B cell (primary cell): ENCODE results near the gene NUAK2. TPM values are rescaled to one million over a fixed set of nuclear protein-coding genes. Genes with fewer than 3 reads are reported as not detected.
"Not testable (repeated sequence)": the region's sequence is repeated elsewhere in the genome, so short reads cannot be mapped to it uniquely, and the experiment has no call there.

ENCODE experiments used
- ATAC-seq: fragments of 200-7000 bp; cut with Tn5 transposase; one replicate; pipeline ENCODE4 v1.10.0; 2021; ENCODE audit warnings: low read depth, mild to moderate bottlenecking, moderate number of reproducible peaks, moderate library complexity
- CTCF ChIA-PET: fragments of 350-600 bp; sonication (Branson Sonifier 250); formaldehyde crosslinking; loops from one replicate; lab custom pipeline; 2021; ENCODE audit warnings: antibody characterized with exemption, inconsistent platforms; lab: Charles Lee
- POLR2A ChIA-PET: fragments of 350-600 bp; sonication (Branson Sonifier 250); formaldehyde crosslinking; loops from one replicate; lab custom pipeline; 2021; ENCODE audit warnings: antibody characterized with exemption; lab: Charles Lee
- DNase-seq: peaks from one replicate; pipeline ENCODE4 v3.0.0; 2013
- H2AFZ ChIP-seq: 2 replicates; pipeline ENCODE4 v1.6.1; 2012; ENCODE audit warnings: mild to moderate bottlenecking, low read depth, low read length; ENCODE audit not compliant: insufficient read depth, poor library complexity, severe bottlenecking
- H3K27ac ChIP-seq, 2 donors: 1 replicate in 1 of 2; 2 replicates in 1 of 2; pipeline ENCODE4 v1.5.1; 2012 to 2013; ENCODE audit warnings: low read length in 2 of 2, mild to moderate bottlenecking in 2 of 2, moderate library complexity in 1 of 2
- H3K27me3 ChIP-seq, 4 experiments: fragments of 200-600 bp in 1 of 4; sonication (generic) in 1 of 4; replicated peaks in 1 of 4; 1 replicate in 2 of 4; 2 replicates in 2 of 4; pipeline versions ENCODE4 v1.6.1 to v1.7.0; 2013 to 2016; ENCODE audit warnings: low read length in 3 of 4, mild to moderate bottlenecking in 2 of 4, mixed read lengths in 1 of 4, moderate library complexity in 1 of 4; ENCODE audit not compliant: insufficient read depth in 4 of 4, control insufficient read depth in 3 of 4; ENCODE audit errors: control extremely low read depth in 1 of 4
- H3K36me3 ChIP-seq, 2 experiments: replicated peaks in 1 of 2; 1 replicate in 1 of 2; 2 replicates in 1 of 2; pipeline versions ENCODE4 v1.6.1 to v1.7.1; 2013; ENCODE audit warnings: low read length in 1 of 2; ENCODE audit not compliant: insufficient read depth in 2 of 2, control insufficient read depth in 1 of 2; ENCODE audit errors: control extremely low read depth in 1 of 2, extremely low read depth in 1 of 2
- H3K4me1 ChIP-seq, 2 donors: fragments of 200-600 bp in 1 of 2; sonication (generic) in 1 of 2; 1 replicate in 1 of 2; 2 replicates in 1 of 2; pipeline versions ENCODE4 v1.5.1 to v1.6.1; 2013 to 2017; ENCODE audit warnings: low read length in 2 of 2; ENCODE audit not compliant: control insufficient read depth in 2 of 2, insufficient read depth in 2 of 2
- H3K4me2 ChIP-seq: replicated peaks from 2 replicates; pipeline ENCODE3; 2012; ENCODE audit warnings: mild to moderate bottlenecking, low read depth, low read length; ENCODE audit not compliant: poor library complexity, severe bottlenecking
- H3K4me3 ChIP-seq, 5 experiments: fragments of 200-600 bp in 1 of 5; sonication (generic) in 1 of 5; 1 replicate in 3 of 5; 2 replicates in 2 of 5; pipeline versions ENCODE4 v1.5.1 to v1.7.0; 2011 to 2016; ENCODE audit warnings: low read length in 4 of 5, mild to moderate bottlenecking in 4 of 5, low read depth in 2 of 5, control low read depth in 1 of 5, moderate library complexity in 1 of 5; ENCODE audit not compliant: insufficient read depth in 1 of 5; ENCODE audit errors: control extremely low read depth in 1 of 5, extremely low read depth in 1 of 5
- H3K79me2 ChIP-seq: fragments of 200-600 bp; sonication (generic); one replicate; pipeline ENCODE4 v1.6.0; 2016; ENCODE audit warnings: low read length; ENCODE audit not compliant: control insufficient read depth, insufficient read depth
- H3K9ac ChIP-seq: fragments of 200-600 bp; sonication (generic); 2 replicates; pipeline ENCODE4 v1.6.1; 2017; ENCODE audit warnings: mild to moderate bottlenecking, low read length, moderate library complexity
- H3K9me3 ChIP-seq, 3 donors: one replicate each; pipeline versions ENCODE4 v1.6.1 to v1.7.1; 2013; ENCODE audit warnings: low read length in 2 of 3; ENCODE audit not compliant: control insufficient read depth in 2 of 3, insufficient read depth in 1 of 3; ENCODE audit errors: control extremely low read depth in 1 of 3
- H4K20me1 ChIP-seq: 2 replicates; pipeline ENCODE4 v1.6.0; 2012; ENCODE audit warnings: mild to moderate bottlenecking, low read length; ENCODE audit not compliant: insufficient read depth, control insufficient read depth, poor library complexity, severe bottlenecking
- H3K27ac Mint-ChIP-seq: one replicate; pipeline ENCODE4 v1.8.0; 2021; ENCODE audit warnings: mixed read lengths
- H3K27me3 Mint-ChIP-seq: one replicate; pipeline ENCODE4 v1.8.0; 2021; ENCODE audit warnings: mixed read lengths
- H3K4me1 Mint-ChIP-seq: one replicate; pipeline ENCODE4 v1.8.0; 2021; ENCODE audit warnings: mixed read lengths
- H3K4me3 Mint-ChIP-seq: one replicate; pipeline ENCODE4 v1.8.0; 2021; ENCODE audit warnings: mixed read lengths
- H3K9me3 Mint-ChIP-seq: one replicate; pipeline ENCODE4 v1.8.0; 2022; ENCODE audit warnings: mixed read lengths; ENCODE audit not compliant: insufficient read depth
- CTCF ChIP-seq: fragments of 200-600 bp; IDR thresholded peaks from one replicate; pipeline ENCODE4 v1.8.0; 2022; ENCODE audit warnings: antibody characterized with exemption, mild to moderate bottlenecking
- EZH2 ChIP-seq: IDR thresholded peaks from 2 replicates; pipeline ENCODE4 v1.6.1; 2012; ENCODE audit warnings: borderline replicate concordance, low read depth, mild to moderate bottlenecking, moderate library complexity, low read length; ENCODE audit not compliant: insufficient read depth, poor library complexity, severe bottlenecking
- WGBS: methylation state at CpG from one replicate; pipeline ENCODE4 v1.1.5; 2013; ENCODE audit warnings: missing lambda C conversion rate; ENCODE audit not compliant: insufficient coverage; 5-methylcytosine and 5-hydroxymethylcytosine counted together
- intact Hi-C: fragments of 100-400 bp; cut with micrococcal nuclease; formaldehyde crosslinking; loops from one replicate; pipeline ENCODE4 v1.10.0; 2022
- polyA plus RNA-seq: library from polyadenylated mRNA; depleted of rRNA; stranded (reverse); fragments of >200 nt; gene quantifications from 2 replicates; pipeline ENCODE4 v1.2.3, GENCODE V29; 2012
- total RNA-seq, 2 donors: library from RNA; stranded (reverse); fragments of 120-200 nt in 1 of 2; gene quantifications; 1 replicate in 1 of 2; 2 replicates in 1 of 2; pipeline versions ENCODE4 v1.2.3 to v1.2.4, GENCODE V29; 2013 to 2022

The NUAK2 gene
- total and polyA plus RNA-seq, 2 donors (not counting 1 experiment from before 2014, with no cell fraction given) = 37.9 to 102 TPM

GRCh38 chr1:205298191-205298994 lies 23.2 kb downstream of the NUAK2 start:
- POLR2A ChIA-PET = interaction anchor here (1.0 to 4.9 kb wide), 8 partner anchors 10 to 27 kb away, joined by 3 to 55 read pairs (median 7); no protein-coding TSS in a partner anchor
- ATAC-seq = no peak

GRCh38 chr1:205297546-205298177 lies 23.9 kb downstream of the NUAK2 start:
- H3K9me3 Mint-ChIP-seq, H3K27me3 ChIP-seq, H3K27me3 Mint-ChIP-seq, DNase-seq, H3K9ac ChIP-seq, H3K4me3 ChIP-seq, H3K9me3 ChIP-seq, intact Hi-C loops, H3K4me3 Mint-ChIP-seq, ATAC-seq, H2AFZ ChIP-seq, H3K27ac ChIP-seq, H3K79me2 ChIP-seq, H3K4me2 ChIP-seq: not testable (repeated sequence)
- Mint-ChIP-seq H3K27ac (peak overlapping the region; percentile 82), H3K4me1 (peaks cover 85% of the 10 kb centered on the region)
- peaks cover 60 to 86% of the 10 kb centered on the region in 2 donors for H3K4me1 ChIP-seq
- 100% methylated on average over 1 of the region's 5 CpGs for WGBS
- ChIA-PET CTCF (interaction anchor here (2.6 to 56.6 kb wide), 4 partner anchors 9 to 28 kb away, joined by 10 to 2421 read pairs (median 114); partner anchors contain the start of gene NUAK2), POLR2A (interaction anchor here (0.6 to 4.9 kb wide), 10 partner anchors 9 to 28 kb away, joined by 3 to 55 read pairs (median 4); no protein-coding TSS in a partner anchor)
- H3K36me3 ChIP-seq = peaks cover 0 to 11% of the 10 kb centered on the region in 2 experiments
- peaks cover 19% of the 10 kb centered on the region for H4K20me1 ChIP-seq

More at GRCh38 chr1:205298191-205298994, 23.2 kb downstream of the NUAK2 start:
- intact Hi-C loops = no loop called here
- H3K27ac Mint-ChIP-seq = peak overlapping the region; percentile 82
- no peaks in the 10 kb centered on the region for H3K9me3 Mint-ChIP-seq
- H3K4me1 Mint-ChIP-seq = peaks cover 82% of the 10 kb centered on the region
- Histone ChIP-seq H3K36me3 (peaks cover 0 to 18% of the 10 kb centered on the region in 2 experiments), H3K79me2 (peaks cover 4% of the 10 kb centered on the region), H3K4me2 (no peak overlapping the region), H3K27me3 (no peaks in the 10 kb centered on the region), H2AFZ (no peak overlapping the region), H3K4me1 (peaks cover 57 to 81% of the 10 kb centered on the region in 2 donors), H3K9ac (no peak overlapping the region), H3K9me3 (no peaks in the 10 kb centered on the region), H3K4me3 (no peak overlapping the region), H3K27ac (peak overlapping the region in 1 of 2 donors; percentile 34), H4K20me1 (peaks cover 25% of the 10 kb centered on the region)
- CTCF ChIA-PET = interaction anchor here (2.6 to 56.6 kb wide), 4 partner anchors 10 to 27 kb away, joined by 10 to 2421 read pairs (median 114); partner anchors contain the start of gene NUAK2
- H3K4me3 Mint-ChIP-seq = no peak overlapping the region
- H3K27me3 Mint-ChIP-seq = no peaks in the 10 kb centered on the region
- 92% methylated on average over 5 of the region's 9 CpGs for WGBS
- TF ChIP-seq CTCF = no peak
- TF ChIP-seq EZH2 = no peak
- DNase-seq = no peak
